ENCODE results near the gene STEAP2.

DNA sequence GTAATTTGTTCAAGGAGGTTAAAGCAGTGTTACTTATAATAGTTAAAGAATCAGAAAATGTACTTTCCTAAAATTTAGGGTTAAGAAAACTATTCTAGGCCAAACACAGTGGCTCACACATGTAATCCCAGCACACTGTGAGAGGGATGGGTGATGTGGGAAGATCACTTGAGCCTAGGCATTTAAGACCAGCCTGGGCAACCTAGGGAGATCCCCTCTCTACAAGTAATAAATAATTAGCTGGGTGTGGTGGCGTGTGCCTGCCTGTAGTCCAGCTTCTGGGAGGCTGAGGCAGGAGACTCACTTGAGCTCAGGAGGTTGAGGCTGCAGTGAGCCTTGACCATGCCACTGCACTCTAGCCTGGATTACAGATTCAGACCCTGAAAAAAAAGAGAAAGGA is 3.6 kb upstream of the STEAP2 start:
- TF ChIP-seq, protein P1, sequence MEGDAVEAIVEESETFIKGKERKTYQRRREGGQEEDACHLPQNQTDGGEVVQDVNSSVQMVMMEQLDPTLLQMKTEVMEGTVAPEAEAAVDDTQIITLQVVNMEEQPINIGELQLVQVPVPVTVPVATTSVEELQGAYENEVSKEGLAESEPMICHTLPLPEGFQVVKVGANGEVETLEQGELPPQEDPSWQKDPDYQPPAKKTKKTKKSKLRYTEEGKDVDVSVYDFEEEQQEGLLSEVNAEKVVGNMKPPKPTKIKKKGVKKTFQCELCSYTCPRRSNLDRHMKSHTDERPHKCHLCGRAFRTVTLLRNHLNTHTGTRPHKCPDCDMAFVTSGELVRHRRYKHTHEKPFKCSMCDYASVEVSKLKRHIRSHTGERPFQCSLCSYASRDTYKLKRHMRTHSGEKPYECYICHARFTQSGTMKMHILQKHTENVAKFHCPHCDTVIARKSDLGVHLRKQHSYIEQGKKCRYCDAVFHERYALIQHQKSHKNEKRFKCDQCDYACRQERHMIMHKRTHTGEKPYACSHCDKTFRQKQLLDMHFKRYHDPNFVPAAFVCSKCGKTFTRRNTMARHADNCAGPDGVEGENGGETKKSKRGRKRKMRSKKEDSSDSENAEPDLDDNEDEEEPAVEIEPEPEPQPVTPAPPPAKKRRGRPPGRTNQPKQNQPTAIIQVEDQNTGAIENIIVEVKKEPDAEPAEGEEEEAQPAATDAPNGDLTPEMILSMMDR (conservative IDR thresholded peaks at IDR 0.05; ENCODE audit: low read length) = no peak
- no peak for TF ChIP-seq EZH2phosphoT487 (IDR thresholded peaks at IDR 0.05; ENCODE audit: borderline replicate concordance)
